Transverse colon (tissue), 3 donors: ENCODE measurements around the gene MICU2.

ENCODE experiments used
- EP300 ChIP-seq: sonication (generic); formaldehyde crosslinking; IDR thresholded peaks from one replicate; pipeline ENCODE4 v1.6.1; 2017; ENCODE audit warnings: antibody characterized with exemption, low read depth
- POLR2A ChIP-seq: fragments of 450-650 bp; IDR thresholded peaks from one replicate; pipeline ENCODE4 v1.6.1; 2016; ENCODE audit warnings: antibody characterized with exemption, mild to moderate bottlenecking, moderate library complexity
- TF ChIP-seq, protein P1 (sequence below), 5 experiments: fragments of 200-600 bp in 3 of 5; fragments of 450-650 bp in 2 of 5; sonication (generic) in 3 of 5; IDR thresholded peaks; 1 replicate in 2 of 5; 2 replicates in 3 of 5; pipeline ENCODE4 v1.5.1; 2016 to 2017; ENCODE audit warnings: antibody characterized with exemption in 5 of 5, inconsistent platforms in 3 of 5, mild to moderate bottlenecking in 2 of 5, moderate library complexity in 1 of 5

DNA sequence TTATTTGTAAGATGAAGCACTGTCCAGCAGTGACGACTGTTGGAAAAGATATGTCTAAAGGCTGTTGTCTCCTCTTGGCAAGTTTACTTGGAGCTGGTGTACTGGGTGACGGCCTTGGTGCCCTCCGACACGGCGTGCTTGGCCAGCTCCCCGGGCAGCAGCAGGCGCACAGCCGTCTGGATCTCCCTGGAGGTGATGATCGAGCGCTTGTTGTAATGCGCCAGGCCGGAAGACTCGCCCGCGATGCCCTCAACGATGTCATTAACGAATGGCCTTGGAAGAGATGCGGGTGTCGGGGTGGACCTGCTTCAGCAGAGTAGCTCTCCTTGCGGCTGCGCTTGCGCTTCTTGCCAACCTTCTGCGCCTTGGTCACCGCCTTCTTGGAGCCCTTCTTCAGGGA lies 120.2 kb downstream of the MICU2 start:
- TF ChIP-seq, protein P1, sequence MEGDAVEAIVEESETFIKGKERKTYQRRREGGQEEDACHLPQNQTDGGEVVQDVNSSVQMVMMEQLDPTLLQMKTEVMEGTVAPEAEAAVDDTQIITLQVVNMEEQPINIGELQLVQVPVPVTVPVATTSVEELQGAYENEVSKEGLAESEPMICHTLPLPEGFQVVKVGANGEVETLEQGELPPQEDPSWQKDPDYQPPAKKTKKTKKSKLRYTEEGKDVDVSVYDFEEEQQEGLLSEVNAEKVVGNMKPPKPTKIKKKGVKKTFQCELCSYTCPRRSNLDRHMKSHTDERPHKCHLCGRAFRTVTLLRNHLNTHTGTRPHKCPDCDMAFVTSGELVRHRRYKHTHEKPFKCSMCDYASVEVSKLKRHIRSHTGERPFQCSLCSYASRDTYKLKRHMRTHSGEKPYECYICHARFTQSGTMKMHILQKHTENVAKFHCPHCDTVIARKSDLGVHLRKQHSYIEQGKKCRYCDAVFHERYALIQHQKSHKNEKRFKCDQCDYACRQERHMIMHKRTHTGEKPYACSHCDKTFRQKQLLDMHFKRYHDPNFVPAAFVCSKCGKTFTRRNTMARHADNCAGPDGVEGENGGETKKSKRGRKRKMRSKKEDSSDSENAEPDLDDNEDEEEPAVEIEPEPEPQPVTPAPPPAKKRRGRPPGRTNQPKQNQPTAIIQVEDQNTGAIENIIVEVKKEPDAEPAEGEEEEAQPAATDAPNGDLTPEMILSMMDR (IDR thresholded peaks at IDR 0.05) = no peak
- TF ChIP-seq EP300 (no peak), POLR2A (no peak)
